HepG2 (cell line): ENCODE measurements around the gene DCLK1.

ENCODE experiments used
- HOXA7 ChIP-seq: sonication (generic); formaldehyde crosslinking; IDR thresholded peaks from 2 replicates; pipeline ENCODE4 v1.8.1; 2022; ENCODE audit warnings: mild to moderate bottlenecking, missing genetic modification reagents, moderate library complexity
- NFIC ChIP-seq: IDR thresholded peaks from 2 replicates; pipeline ENCODE4 v1.6.1; 2012; ENCODE audit warnings: mild to moderate bottlenecking, low read length, inconsistent platforms
- TAF15 ChIP-seq: fragments of 200-400 bp; formaldehyde crosslinking; IDR thresholded peaks from one replicate; pipeline ENCODE4 v1.6.1; 2018; ENCODE audit warnings: mild to moderate bottlenecking, low read depth, low read length; ENCODE audit not compliant: poor library complexity, severe bottlenecking
- TF ChIP-seq, protein P1 (sequence below): sonication (generic); formaldehyde crosslinking; IDR thresholded peaks from 2 replicates; pipeline ENCODE4 v1.9.0; 2021; ENCODE audit warnings: missing genetic modification reagents, borderline replicate concordance

DNA sequence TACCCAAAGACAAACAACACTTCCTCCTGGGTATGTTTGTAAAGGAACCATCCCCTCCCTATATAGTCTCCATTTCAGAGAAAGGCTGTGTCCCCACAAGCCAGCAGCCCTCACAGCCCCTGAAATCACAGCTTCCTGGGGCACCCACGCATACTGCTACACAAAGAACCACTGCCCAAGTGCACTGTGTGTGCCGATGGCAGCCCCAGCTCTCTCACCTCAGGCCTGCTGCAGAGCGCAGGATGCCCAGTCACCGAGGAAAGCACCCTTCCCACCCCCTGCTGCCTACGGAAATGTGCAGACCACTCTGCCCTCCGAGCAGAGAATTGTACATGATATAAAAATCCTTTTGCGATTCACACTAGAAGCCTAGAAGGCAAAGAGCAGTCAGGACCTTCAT is 43.7 kb upstream of the DCLK1 start:
- TF ChIP-seq, protein P1, sequence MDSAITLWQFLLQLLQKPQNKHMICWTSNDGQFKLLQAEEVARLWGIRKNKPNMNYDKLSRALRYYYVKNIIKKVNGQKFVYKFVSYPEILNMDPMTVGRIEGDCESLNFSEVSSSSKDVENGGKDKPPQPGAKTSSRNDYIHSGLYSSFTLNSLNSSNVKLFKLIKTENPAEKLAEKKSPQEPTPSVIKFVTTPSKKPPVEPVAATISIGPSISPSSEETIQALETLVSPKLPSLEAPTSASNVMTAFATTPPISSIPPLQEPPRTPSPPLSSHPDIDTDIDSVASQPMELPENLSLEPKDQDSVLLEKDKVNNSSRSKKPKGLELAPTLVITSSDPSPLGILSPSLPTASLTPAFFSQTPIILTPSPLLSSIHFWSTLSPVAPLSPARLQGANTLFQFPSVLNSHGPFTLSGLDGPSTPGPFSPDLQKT, result no peak
- TF ChIP-seq HOXA7 (no peak), TAF15 (no peak), NFIC (no peak)
